Esophagus squamous epithelium (tissue), 5 donors: ENCODE measurements around the gene FBXO11. TPM values are rescaled to one million over a fixed set of nuclear protein-coding genes. Genes with fewer than 3 reads are reported as not detected.

Source experiments
- DNase-seq: peaks from one replicate; lab custom pipeline; 2025; lab: John Stamatoyannopoulos, UW
- H3K27ac ChIP-seq, 4 donors: fragments of 200-600 bp; sonication (generic); one replicate each; pipeline ENCODE4 v1.5.1; 2016 to 2019; ENCODE audit warnings: mild to moderate bottlenecking in 1 of 4
- H3K27me3 ChIP-seq, 4 donors: fragments of 200-600 bp; sonication (generic); 1 replicate in 3 of 4; 2 replicates in 1 of 4; pipeline versions ENCODE4 v1.5.1 to v1.6.0; 2017 to 2021; ENCODE audit warnings: antibody characterized with exemption in 1 of 4
- H3K36me3 ChIP-seq, 3 donors: fragments of 200-600 bp; sonication (generic); one replicate each; pipeline ENCODE4 v1.5.1; 2016 to 2019
- H3K4me1 ChIP-seq, 3 donors: fragments of 200-600 bp; sonication (generic); one replicate each; pipeline ENCODE4 v1.5.1; 2017 to 2019
- H3K4me3 ChIP-seq, 4 donors: fragments of 200-600 bp; sonication (generic); 1 replicate in 3 of 4; 2 replicates in 1 of 4; pipeline ENCODE4 v1.5.1; 2016 to 2019; ENCODE audit warnings: mild to moderate bottlenecking in 2 of 4, moderate library complexity in 1 of 4
- H3K9me3 ChIP-seq, 3 donors: fragments of 200-600 bp; sonication (generic); one replicate each; pipeline ENCODE4 v1.5.1; 2016 to 2019
- CTCF ChIP-seq, 6 experiments: fragments of 450-650 bp in 4 of 6; fragments of 200-600 bp in 2 of 6; sonication (generic) in 2 of 6; IDR thresholded peaks; one replicate each; pipeline ENCODE4 v1.5.1; 2016 to 2019; ENCODE audit warnings: antibody characterized with exemption in 6 of 6, mild to moderate bottlenecking in 4 of 6, moderate library complexity in 4 of 6
- POLR2A ChIP-seq, 4 donors: fragments of 450-650 bp; IDR thresholded peaks; one replicate each; pipeline ENCODE4 v1.6.1; 2017; ENCODE audit warnings: antibody characterized with exemption in 4 of 4, mild to moderate bottlenecking in 4 of 4, moderate library complexity in 3 of 4
- WGBS, 2 donors: methylation state at CpG; one replicate each; pipeline ENCODE4 v1.1.5; 2018; 5-methylcytosine and 5-hydroxymethylcytosine counted together
- intact Hi-C: fragments of 100-400 bp; cut with DNase I; formaldehyde crosslinking; loops from one replicate; pipeline ENCODE4 v1.15.0; 2022
- total RNA-seq, 4 donors: library from RNA; depleted of rRNA; stranded (reverse); fragments of >200 nt; gene quantifications; one replicate each; pipeline ENCODE4 v1.1.0, GENCODE V29; 2016
- donor health status: DM: yes; HTN: yes; CAD: no.

FBXO11 gene
- total RNA-seq, 4 donors from 2014 or later = 21.0 to 50.2 (median 34.7) TPM

GRCh38 chr2:47890711-47891368, 15.5 kb downstream of the FBXO11 start:
- Histone ChIP-seq H3K27me3 (no peaks in the 10 kb centered on the region), H3K4me3 (no peak overlapping the region), H3K36me3 (peaks cover 0 to 11% (median 0%) of the 10 kb centered on the region in 3 donors), H3K9me3 (no peaks in the 10 kb centered on the region), H3K4me1 (peaks cover 3 to 68% (median 29%) of the 10 kb centered on the region in 3 donors), H3K27ac (no peak overlapping the region)
- no peak for DNase-seq
- TF ChIP-seq POLR2A (IDR thresholded peaks at IDR 0.05) (no peak), CTCF (IDR thresholded peaks at IDR 0.05) (no peak)
- 87 to 93% methylated on average over 10 of the region's 10 CpGs for WGBS, 2 donors
- intact Hi-C loops = no loop called here

GRCh38 chr2:47888581-47889280, 17.6 kb downstream of the FBXO11 start:
- no peak overlapping the region for H3K27ac ChIP-seq
- WGBS, 2 donors = 57 to 66% methylated on average over 2 of the region's 2 CpGs

GRCh38 chr2:47876912-47877311, 29.4 kb downstream of the FBXO11 start:
- TF ChIP-seq CTCF (IDR thresholded peaks at IDR 0.05) (no peak), POLR2A (IDR thresholded peaks at IDR 0.05) (no peak)
- Histone ChIP-seq H3K36me3 (peaks cover 0 to 15% (median 0%) of the 10 kb centered on the region in 3 donors), H3K27me3 (no peaks in the 10 kb centered on the region), H3K4me1 (peaks cover 0 to 22% (median 5%) of the 10 kb centered on the region in 3 donors), H3K27ac (no peak overlapping the region), H3K4me3 (no peak overlapping the region), H3K9me3 (no peaks in the 10 kb centered on the region)
- no peak for DNase-seq
- 100% methylated on average over 1 of the region's 1 CpG for WGBS, 2 donors
- intact Hi-C loops = no loop called here

More at GRCh38 chr2:47888581-47889280, 17.6 kb downstream of the FBXO11 start:
- intact Hi-C loops = no loop called here
- DNase-seq = no peak
- Histone ChIP-seq H3K36me3 (peaks cover 0 to 14% (median 0%) of the 10 kb centered on the region in 3 donors), H3K4me1 (peaks cover 0 to 57% (median 18%) of the 10 kb centered on the region in 3 donors), H3K9me3 (no peaks in the 10 kb centered on the region), H3K27me3 (no peaks in the 10 kb centered on the region), H3K4me3 (no peak overlapping the region)
- TF ChIP-seq CTCF (IDR thresholded peaks at IDR 0.05) = no peak
- TF ChIP-seq POLR2A (IDR thresholded peaks at IDR 0.05) = no peak

- 92 to 100% methylated on average over 2 of the region's 2 CpGs for WGBS, 2 donors
- H3K4me1 ChIP-seq = peaks cover 0 to 43% (median 0%) of the 10 kb centered on the region in 3 donors
- H3K27me3 ChIP-seq = no peaks in the 10 kb centered on the region
- no peak for DNase-seq
- peaks cover 0 to 14% (median 0%) of the 10 kb centered on the region in 3 donors for H3K36me3 ChIP-seq
- no peaks in the 10 kb centered on the region for H3K9me3 ChIP-seq
- H3K4me3 ChIP-seq = no peak overlapping the region
- TF ChIP-seq POLR2A (IDR thresholded peaks at IDR 0.05) (no peak), CTCF (IDR thresholded peaks at IDR 0.05) (no peak)
- H3K27ac ChIP-seq = no peak overlapping the region
- intact Hi-C loops = no loop called here
These were observed 33.4 kb downstream of the FBXO11 start for GRCh38 chr2:47872941-47873340.
